ENCODE results near the gene RALGAPA2. TPM values are rescaled to one million over a fixed set of nuclear protein-coding genes. Genes with fewer than 3 reads are reported as not detected.

The RALGAPA2 gene
- total RNA-seq, 4 donors from 2014 or later, result 18.4 to 27.4 (median 25.2) TPM

DNA sequence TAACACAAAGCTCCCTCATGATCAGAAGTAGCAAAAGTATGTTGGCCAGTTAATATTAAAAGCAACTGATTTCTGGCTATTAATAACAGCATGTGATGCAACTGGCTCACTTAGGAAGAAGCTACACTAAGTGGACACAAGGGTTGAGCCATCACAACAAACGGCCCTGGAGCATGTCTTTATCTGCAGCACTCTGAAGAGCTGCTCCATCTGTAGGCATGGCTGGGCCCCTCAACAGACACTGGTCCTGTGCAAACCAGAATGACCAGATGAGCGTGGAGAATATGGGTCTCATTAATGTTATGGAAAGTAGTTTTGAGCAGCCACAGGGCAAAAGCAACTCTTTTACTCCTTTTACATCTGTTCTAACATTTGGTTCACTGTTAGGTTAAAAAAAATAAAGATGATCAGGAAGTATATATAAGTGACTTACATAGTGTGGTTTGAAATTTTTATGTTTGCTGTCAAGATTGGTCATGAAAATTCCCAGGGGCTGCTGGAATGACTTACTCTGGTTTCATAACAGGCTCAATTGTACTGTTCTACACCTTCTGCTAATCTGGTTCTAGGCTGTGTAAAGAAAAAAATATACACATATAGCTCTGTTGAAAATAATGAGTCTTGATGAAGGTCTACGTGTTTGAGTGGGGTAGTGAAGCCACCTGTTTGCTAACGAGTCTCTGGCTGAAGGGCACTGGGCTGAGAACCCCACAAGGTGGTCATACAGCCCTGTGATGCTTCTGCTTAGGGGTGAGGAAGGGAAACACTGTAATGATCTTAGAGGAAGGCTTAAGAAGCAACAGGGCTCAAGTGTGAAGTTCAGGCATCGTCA lies 286.4 kb downstream of the RALGAPA2 start:
- Histone ChIP-seq H3K4me1 (no peaks in the 10 kb centered on the region), H3K27me3 (no peaks in the 10 kb centered on the region), H3K36me3 (peaks cover 0 to 29% of the 10 kb centered on the region in 2 donors), H3K9me3 (no peaks in the 10 kb centered on the region), H3K27ac (no peak overlapping the region), H3K4me3 (no peak overlapping the region)
- WGBS, 2 donors (ENCODE audit: low coverage in 1 of 2), result 62 to 65% methylated on average over 4 of the region's 5 CpGs
- ATAC-seq, result no peak
- TF ChIP-seq, protein P1, sequence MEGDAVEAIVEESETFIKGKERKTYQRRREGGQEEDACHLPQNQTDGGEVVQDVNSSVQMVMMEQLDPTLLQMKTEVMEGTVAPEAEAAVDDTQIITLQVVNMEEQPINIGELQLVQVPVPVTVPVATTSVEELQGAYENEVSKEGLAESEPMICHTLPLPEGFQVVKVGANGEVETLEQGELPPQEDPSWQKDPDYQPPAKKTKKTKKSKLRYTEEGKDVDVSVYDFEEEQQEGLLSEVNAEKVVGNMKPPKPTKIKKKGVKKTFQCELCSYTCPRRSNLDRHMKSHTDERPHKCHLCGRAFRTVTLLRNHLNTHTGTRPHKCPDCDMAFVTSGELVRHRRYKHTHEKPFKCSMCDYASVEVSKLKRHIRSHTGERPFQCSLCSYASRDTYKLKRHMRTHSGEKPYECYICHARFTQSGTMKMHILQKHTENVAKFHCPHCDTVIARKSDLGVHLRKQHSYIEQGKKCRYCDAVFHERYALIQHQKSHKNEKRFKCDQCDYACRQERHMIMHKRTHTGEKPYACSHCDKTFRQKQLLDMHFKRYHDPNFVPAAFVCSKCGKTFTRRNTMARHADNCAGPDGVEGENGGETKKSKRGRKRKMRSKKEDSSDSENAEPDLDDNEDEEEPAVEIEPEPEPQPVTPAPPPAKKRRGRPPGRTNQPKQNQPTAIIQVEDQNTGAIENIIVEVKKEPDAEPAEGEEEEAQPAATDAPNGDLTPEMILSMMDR (IDR thresholded peaks at IDR 0.05), result no peak
- no peak for TF ChIP-seq POLR2AphosphoS5 (IDR thresholded peaks at IDR 0.05)
- no peak for TF ChIP-seq EP300 (IDR thresholded peaks at IDR 0.05)
- no peak for TF ChIP-seq POLR2A (IDR thresholded peaks at IDR 0.05)

DNA sequence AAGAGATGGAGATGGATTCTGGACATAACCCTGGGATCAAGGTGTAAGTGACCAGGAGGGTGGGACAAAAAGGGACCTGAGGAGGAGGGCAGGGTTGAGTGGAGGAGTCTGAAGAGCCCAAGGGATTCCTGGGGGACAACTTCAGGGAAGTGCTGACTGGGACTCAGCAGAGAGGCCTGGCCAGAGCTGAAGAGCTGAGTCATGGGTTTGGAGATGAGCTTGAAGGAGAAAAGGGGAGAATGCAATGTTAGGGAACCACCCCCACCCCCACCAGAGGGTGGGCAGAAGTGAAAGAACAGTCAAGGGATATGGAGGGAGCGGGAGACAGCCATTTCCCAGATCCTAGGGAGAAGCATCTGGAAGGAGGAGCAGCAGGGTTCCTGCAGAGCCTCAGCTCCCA lies 289.3 kb downstream of the RALGAPA2 start:
- Histone ChIP-seq H3K36me3 (peaks cover 0 to 34% of the 10 kb centered on the region in 2 donors), H3K27me3 (no peaks in the 10 kb centered on the region), H3K27ac (no peak overlapping the region), H3K4me3 (no peak overlapping the region), H3K9me3 (no peaks in the 10 kb centered on the region), H3K4me1 (no peaks in the 10 kb centered on the region)
- WGBS, 2 donors (ENCODE audit: low coverage in 1 of 2), result 100% methylated on average over 1 of the region's 1 CpG; no CpG with 5 or more reads in 1 of the 2 donors
- no peak for ATAC-seq
- TF ChIP-seq POLR2AphosphoS5 (IDR thresholded peaks at IDR 0.05) (no peak), EP300 (IDR thresholded peaks at IDR 0.05) (no peak), POLR2A (IDR thresholded peaks at IDR 0.05) (no peak)
- TF ChIP-seq, protein P1 (IDR thresholded peaks at IDR 0.05), result no peak

DNA sequence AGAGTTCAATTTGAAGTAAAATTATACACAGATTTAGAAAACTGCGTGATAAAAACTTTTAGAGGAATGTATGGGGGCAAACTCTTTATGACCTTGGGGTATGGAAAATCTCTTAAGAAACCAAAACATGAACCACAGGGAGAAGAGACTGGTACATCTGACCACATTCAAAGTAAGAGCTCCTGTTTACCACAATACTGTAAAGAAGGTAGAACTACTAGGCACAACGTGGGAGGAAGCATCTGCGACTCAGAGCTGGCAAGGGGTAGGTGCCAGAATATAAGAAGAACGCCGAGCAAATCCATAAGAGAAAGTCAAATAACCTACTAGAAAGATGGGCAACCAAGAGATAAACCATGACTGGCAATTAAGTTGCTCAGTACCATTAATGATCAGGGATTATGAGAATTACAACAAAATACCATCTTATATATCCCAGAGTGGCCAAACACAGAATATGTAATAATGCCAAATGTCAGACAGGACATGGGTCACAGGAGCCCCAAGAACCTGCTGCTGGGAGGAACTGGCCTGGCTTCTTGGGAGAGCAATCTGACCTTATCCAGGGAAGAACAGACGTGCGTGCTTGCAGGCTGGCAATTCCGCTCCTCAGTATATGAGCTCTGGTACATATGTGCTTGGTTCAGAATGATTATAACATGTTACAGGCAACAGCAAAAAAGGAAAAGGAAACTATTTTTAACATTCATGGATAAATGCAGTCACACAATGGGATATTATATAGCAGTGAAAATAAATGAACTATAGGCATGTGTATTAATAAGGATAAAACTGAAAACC lies 294.4 kb downstream of the RALGAPA2 start:
- no peak overlapping the region for H3K27ac ChIP-seq
- peaks cover 0 to 30% of the 10 kb centered on the region in 2 donors for H3K36me3 ChIP-seq
- 86 to 93% methylated on average over 8 of the region's 8 CpGs for WGBS, 2 donors (ENCODE audit: low coverage in 1 of 2)
- ATAC-seq, result no peak
- no peaks in the 10 kb centered on the region for H3K4me1 ChIP-seq
- no peak overlapping the region for H3K4me3 ChIP-seq
- TF ChIP-seq, protein P1 (IDR thresholded peaks at IDR 0.05), result no peak
- TF ChIP-seq POLR2AphosphoS5 (IDR thresholded peaks at IDR 0.05) (no peak), EP300 (IDR thresholded peaks at IDR 0.05) (no peak), POLR2A (IDR thresholded peaks at IDR 0.05) (no peak)
- no peaks in the 10 kb centered on the region for H3K27me3 ChIP-seq
- no peaks in the 10 kb centered on the region for H3K9me3 ChIP-seq

DNA sequence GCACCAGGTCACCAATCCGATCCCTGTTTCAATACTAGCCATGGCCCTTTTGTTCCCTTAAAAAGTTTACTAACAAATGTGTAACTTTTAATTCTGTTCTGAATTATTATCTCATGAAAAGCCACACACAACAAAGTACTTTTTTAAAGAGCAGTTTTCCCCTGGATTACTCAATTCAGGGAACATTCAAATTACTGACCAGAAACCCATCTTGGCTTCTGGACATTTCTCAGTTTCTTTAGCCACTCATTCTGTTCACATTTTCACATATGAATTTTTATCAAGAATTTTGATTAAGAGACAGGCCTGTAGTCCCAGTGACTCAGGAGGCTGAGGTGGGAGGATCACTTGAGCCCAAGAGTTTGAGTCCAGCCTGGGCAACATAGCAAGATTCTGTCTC lies 297.1 kb downstream of the RALGAPA2 start:
- no peaks in the 10 kb centered on the region for H3K27me3 ChIP-seq
- H3K27ac ChIP-seq, result no peak overlapping the region
- no peak for ATAC-seq
- TF ChIP-seq, protein P1 (IDR thresholded peaks at IDR 0.05), result no peak
- no peak for TF ChIP-seq POLR2AphosphoS5 (IDR thresholded peaks at IDR 0.05)
- no peak for TF ChIP-seq POLR2A (IDR thresholded peaks at IDR 0.05)
- TF ChIP-seq EP300 (IDR thresholded peaks at IDR 0.05), result no peak
- no peak overlapping the region for H3K4me3 ChIP-seq
- H3K9me3 ChIP-seq, result no peaks in the 10 kb centered on the region
- peaks cover 0 to 24% of the 10 kb centered on the region in 2 donors for H3K36me3 ChIP-seq
- no peaks in the 10 kb centered on the region for H3K4me1 ChIP-seq
- 100% methylated on average over 1 of the region's 1 CpG for WGBS, 2 donors (ENCODE audit: low coverage in 1 of 2)
